ENCODE results near the gene IFI30. TPM values are rescaled to one million over a fixed set of nuclear protein-coding genes. Genes with fewer than 3 reads are reported as not detected.

Gene IFI30
- 25.0 TPM for total RNA-seq

- DNase-seq (ENCODE audit: low read depth in 2 of 3, low spot score in 2 of 3) = peak in 2 of 3 donors; percentile 85 to 86
Measured at GRCh38 chr19:18173572-18174288, at the start of gene IFI30. Gene IFI30 (plus strand): TSS chr19:18173813. CDS start chr19:18173842, 29 bp downstream.

DNA sequence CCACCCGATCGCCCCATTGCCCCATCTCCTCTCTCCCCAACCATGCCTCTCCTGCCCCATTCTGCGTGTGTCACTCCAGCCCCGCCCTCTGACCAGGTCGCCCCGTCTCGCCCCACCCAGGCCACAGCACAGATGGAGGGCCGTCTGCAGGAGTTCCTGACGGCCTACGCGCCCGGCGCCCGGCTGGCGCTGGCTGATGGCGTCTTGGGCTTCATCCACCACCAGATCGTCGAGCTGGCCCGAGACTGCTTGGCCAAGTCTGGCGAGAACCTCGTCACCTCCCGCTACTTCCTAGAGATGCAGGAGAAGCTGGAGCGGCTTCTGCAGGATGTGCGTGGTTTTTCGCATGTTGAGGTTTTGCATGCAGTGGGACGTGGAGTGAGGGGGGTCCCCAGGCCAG lies 49.8 kb upstream of the IFI30 start:
- no peak for DNase-seq (ENCODE audit: low read depth in 2 of 3, low spot score in 2 of 3)

- DNase-seq (ENCODE audit: low read depth in 2 of 3, low spot score in 2 of 3) = no peak
Measured at GRCh38 chr19:18126097-18126496, 47.5 kb upstream of the IFI30 start.

DNA sequence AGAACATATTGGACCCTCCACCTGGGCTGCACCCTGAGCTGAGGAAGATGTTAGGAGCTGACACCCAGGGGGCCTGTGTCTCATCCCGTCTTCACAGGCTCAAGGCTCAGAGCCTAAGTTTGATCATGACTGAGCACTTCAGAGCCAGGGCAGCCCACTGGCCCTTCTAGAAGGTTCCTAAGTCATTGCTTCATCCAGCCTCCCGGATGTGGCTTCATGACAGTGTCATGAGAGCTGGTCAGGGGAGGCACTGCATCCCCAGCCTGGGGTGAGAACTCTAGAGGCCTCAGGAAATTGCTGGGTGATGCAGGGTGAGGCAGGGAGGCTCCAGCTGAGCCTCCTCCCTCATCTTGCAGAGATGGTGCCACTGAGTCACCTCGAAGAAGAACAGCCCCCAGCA lies 45.6 kb upstream of the IFI30 start:
- DNase-seq (ENCODE audit: low read depth in 2 of 3, low spot score in 2 of 3) = no peak

GRCh38 chr19:18128805-18129204 lies 44.8 kb upstream of the IFI30 start:
- no peak for DNase-seq (ENCODE audit: low read depth in 2 of 3, low spot score in 2 of 3)

DNA sequence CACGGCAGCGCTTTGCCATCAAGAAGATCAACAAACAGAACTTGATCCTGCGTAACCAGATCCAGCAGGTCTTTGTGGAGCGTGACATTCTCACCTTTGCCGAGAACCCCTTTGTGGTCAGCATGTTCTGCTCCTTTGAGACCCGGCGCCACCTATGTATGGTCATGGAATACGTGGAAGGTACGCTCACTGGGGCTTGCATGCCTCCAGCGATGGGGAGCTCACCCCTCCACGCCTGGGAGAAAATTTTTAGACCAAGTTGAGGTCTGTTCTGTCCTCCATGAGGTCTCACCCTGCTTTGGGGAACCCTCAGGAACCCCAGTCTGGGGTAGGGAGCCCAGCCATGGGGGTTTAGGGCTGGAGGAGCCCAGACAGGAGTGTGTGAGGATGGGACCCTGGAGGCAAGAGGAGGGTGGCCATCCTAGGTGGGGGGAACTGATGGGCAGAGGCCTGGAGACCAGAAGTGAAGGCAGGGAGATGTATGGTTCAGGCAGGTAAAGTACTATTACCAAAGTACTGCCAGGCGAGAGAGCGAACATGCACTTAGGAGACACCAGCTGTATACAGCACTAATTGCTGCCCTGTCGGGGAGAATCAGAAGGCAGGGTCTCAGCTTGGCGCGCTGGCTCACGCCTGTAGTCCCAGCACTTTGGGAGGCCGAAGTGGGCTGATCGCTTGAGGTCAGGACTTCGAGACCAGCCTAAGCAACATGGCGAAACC lies 42.9 kb upstream of the IFI30 start:
- no peak for DNase-seq (ENCODE audit: low read depth in 2 of 3, low spot score in 2 of 3)

DNA sequence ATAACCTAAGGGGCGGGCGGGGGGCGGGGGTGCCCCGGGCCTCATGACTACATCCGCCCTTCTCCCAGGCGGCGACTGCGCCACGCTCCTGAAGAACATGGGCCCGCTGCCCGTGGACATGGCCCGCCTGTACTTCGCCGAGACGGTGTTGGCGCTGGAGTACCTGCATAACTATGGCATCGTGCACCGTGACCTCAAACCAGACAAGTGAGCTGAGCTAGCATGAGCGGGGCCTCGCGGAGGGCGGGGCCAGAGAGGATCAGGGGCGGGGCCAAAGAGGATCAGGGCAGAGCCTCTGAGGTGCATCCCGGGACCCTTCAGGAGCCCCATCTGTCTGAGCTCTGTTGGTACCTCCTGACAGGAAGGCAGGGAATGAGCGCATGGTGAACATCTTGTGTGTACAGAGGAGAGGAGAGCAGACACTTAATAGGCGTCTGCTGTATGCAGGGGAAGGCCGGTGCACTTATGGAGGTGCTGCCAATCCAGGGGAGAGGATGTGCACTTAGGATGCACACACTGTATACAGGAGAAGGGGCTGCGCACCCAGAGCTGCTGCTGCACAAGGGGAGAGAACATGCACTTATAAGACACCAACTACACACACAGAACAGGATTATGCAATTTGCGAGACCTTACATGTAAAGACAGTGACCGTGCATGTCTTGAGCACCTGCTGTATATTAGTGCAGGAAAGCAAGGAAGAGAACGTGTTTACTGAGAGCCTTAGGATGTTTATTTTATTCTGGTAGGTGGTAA lies 41.6 kb upstream of the IFI30 start:
- DNase-seq (ENCODE audit: low read depth in 2 of 3, low spot score in 2 of 3) = no peak

DNA sequence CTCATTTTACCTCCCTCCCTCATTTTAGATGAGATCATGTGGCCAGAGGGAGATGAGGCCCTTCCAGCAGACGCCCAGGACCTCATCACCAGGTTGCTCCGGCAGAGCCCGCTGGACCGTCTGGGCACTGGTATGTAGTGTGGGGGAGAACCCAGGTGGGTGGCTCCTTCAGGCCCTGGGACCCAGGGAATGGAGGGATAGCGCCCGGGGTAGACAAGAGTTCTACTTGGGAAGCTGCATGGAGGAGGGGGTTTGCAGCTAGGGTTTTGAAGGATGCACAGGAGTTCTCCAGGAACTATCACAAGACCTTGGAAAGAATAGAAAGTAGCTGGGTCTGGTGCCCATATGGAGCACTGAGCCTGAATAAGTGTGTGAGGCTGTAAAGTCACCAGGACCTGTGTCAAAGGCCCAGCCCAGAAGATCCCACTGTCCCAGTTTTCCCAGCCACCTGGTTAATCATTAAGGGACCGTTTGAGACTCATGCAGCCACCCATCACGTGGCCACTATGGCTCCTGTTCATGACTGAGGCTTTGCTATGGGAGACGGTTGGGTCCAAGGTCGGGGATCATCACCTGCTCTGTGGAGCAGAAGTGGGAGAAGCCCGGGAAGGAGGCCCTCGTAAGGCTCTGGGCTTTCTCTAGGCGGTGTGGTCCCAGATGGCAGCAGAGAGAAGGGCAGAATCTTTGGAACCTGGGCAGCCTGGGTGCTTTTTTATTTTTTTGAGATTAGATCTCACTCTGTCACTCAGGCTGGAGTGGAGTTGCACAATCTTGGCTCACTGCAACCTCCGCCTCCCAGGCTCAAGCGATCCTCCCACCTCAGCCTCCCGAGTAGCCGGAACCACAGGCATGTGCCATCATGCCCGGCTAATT lies 37.7 kb upstream of the IFI30 start:
- no peak for DNase-seq (ENCODE audit: low read depth in 2 of 3, low spot score in 2 of 3)

DNA sequence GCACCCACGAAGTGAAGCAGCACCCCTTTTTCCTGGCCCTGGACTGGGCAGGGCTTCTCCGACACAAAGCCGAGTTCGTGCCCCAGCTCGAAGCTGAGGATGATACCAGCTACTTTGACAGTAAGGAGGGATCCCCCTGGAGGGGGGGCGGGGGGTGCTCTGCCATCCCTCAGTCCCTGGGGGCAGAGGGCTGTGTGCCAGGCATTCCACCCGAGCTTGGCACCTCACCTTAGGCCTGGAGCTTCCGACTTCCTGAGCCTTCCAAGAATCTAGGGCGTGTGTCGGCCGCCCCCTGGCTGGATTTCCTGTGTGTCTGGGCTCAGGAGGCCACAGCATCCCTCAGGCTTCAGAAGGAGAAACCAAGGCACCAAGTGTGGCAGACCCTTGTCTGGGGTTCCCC lies 36.4 kb upstream of the IFI30 start:
- no peak for DNase-seq (ENCODE audit: low read depth in 2 of 3, low spot score in 2 of 3)

GRCh38 chr19:18137657-18138339 lies 35.8 kb upstream of the IFI30 start:
- no peak for DNase-seq (ENCODE audit: low read depth in 2 of 3, low spot score in 2 of 3)

DNA sequence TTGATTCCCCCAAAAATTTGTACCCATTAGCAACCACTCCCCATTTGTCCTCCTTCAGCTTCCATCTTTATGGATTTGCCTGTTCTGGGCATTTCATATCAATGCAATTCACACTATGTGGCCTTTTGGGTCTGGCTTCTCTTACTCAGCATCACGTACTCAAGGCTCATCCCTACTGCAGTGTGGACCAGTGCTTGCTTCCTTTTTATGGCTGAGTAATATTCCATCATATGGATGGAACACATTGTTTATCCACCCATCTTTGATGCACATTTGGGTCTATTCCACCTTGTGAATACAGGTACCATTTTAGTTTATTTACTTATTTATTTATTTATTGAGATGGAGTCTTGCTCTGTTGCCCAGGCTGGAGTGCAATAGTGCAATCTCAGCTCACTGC lies 33.1 kb upstream of the IFI30 start:
- no peak for DNase-seq (ENCODE audit: low read depth in 2 of 3, low spot score in 2 of 3)

- DNase-seq (ENCODE audit: low read depth in 2 of 3, low spot score in 2 of 3) = no peak
Measured at GRCh38 chr19:18141031-18141430, 32.6 kb upstream of the IFI30 start.

- no peak for DNase-seq (ENCODE audit: low read depth in 2 of 3, low spot score in 2 of 3)
Measured at GRCh38 chr19:18143902-18144301, 29.7 kb upstream of the IFI30 start.

- DNase-seq (ENCODE audit: low read depth in 2 of 3, low spot score in 2 of 3) = no peak
Measured at GRCh38 chr19:18144361-18144760, 29.3 kb upstream of the IFI30 start.

GRCh38 chr19:18144906-18145305 lies 28.7 kb upstream of the IFI30 start:
- no peak for DNase-seq (ENCODE audit: low read depth in 2 of 3, low spot score in 2 of 3)

- DNase-seq (ENCODE audit: low read depth in 2 of 3, low spot score in 2 of 3) = no peak
Measured at GRCh38 chr19:18145391-18145999, 28.1 kb upstream of the IFI30 start.

DNA sequence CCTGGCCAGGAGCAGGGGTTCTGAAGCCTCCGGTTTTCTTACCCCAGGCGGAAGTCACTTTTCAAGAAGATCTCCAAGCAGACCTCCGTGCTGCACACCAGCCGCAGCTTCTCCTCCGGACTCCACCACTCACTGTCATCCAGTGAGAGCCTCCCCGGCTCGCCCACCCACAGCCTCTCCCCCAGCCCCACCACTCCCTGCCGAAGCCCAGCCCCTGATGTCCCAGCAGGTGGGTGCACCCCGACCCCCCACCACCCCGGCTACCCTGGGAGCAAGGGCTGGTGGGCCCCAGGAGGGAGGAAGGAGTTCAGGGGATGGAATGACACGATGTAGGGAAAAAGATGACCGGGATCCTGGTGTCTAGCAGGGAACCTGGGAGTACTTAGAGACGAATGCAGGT lies 26.2 kb upstream of the IFI30 start:
- DNase-seq (ENCODE audit: low read depth in 2 of 3, low spot score in 2 of 3) = no peak

DNA sequence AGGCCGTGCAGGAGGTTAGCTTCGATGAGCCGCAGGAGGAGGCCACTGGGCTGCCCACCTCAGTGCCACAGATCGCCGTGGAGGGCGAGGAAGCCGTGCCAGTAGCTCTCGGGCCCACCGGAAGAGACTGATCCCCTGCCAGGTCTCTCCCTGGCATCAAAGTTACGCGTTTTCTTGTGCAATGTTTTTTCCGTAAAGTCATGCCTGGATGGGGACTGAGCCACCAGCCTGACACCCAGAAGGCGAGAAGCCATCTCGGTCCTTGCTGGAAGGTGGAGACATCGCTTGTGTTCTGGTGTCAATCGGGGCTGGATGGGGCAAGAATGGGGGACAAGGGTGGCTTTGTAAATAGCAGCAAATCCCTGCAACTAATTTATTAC lies 24.0 kb upstream of the IFI30 start:
- no peak for DNase-seq (ENCODE audit: low read depth in 2 of 3, low spot score in 2 of 3)

- no peak for DNase-seq (ENCODE audit: low read depth in 2 of 3, low spot score in 2 of 3)
Measured at GRCh38 chr19:18150776-18151624, 22.6 kb upstream of the IFI30 start.
